ENCODE results near the gene SOBP. TPM values are rescaled to one million over a fixed set of nuclear protein-coding genes. Genes with fewer than 3 reads are reported as not detected.

Gene SOBP
- total and polyA plus RNA-seq, 2 experiments from 2014 or later, result 1.5 to 3.0 TPM

DNA sequence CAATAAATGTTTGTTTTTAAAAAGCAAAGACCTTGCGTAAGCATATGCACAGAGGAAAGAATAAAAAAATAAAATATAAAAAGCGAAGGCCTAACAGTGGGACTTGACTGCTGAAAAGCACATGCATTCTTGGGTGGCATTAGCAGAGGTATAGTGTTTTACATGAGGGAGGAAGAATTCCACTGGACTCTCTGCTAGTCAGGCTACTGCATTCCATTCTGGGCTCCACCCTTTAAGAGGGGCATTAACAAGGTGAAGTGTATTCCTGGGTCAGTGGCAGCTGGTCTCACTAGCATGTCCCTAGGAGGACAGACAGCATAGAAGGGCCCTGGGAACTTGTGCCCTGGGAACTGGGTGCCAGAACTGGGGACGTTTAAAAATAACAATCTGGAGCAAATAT, 134.1 kb downstream of the SOBP start:
- peak; percentile 64 for DNase-seq (ENCODE audit: low spot score)
- H3K27ac ChIP-seq (ENCODE audit: low read depth), result no peak overlapping the region; the same call in 1 of the 2 replicates
- peaks cover 65% of the 10 kb centered on the region for H3K4me1 Mint-ChIP-seq
- H3K27me3 Mint-ChIP-seq (ENCODE audit: insufficient read depth, low read depth, poor library complexity), result peaks cover 1% of the 10 kb centered on the region
- H3K4me3 Mint-ChIP-seq, result no peak overlapping the region
- no peak overlapping the region for H3K27ac Mint-ChIP-seq
- no peaks in the 10 kb centered on the region for H3K36me3 Mint-ChIP-seq (ENCODE audit: low read depth)
- 0 out of 2 replicates have a peak, but pooled peaks cover 9% of the 10 kb centered on the region for H3K9me2 ChIP-seq (ENCODE audit: insufficient read depth)
- peak; percentile 66 for ATAC-seq
- no peaks in the 10 kb centered on the region for H3K79me2 ChIP-seq (replicated peaks; ENCODE audit: insufficient read depth)
- H3K27me3 ChIP-seq (ENCODE audit: insufficient read depth), result no peaks in the 10 kb centered on the region
- H3K9me3 Mint-ChIP-seq, result no peaks in the 10 kb centered on the region
- no peak for TF ChIP-seq CTCF (conservative IDR thresholded peaks at IDR 0.05; ENCODE audit: low read depth in 2 of 2)
- TF ChIP-seq, protein P1, sequence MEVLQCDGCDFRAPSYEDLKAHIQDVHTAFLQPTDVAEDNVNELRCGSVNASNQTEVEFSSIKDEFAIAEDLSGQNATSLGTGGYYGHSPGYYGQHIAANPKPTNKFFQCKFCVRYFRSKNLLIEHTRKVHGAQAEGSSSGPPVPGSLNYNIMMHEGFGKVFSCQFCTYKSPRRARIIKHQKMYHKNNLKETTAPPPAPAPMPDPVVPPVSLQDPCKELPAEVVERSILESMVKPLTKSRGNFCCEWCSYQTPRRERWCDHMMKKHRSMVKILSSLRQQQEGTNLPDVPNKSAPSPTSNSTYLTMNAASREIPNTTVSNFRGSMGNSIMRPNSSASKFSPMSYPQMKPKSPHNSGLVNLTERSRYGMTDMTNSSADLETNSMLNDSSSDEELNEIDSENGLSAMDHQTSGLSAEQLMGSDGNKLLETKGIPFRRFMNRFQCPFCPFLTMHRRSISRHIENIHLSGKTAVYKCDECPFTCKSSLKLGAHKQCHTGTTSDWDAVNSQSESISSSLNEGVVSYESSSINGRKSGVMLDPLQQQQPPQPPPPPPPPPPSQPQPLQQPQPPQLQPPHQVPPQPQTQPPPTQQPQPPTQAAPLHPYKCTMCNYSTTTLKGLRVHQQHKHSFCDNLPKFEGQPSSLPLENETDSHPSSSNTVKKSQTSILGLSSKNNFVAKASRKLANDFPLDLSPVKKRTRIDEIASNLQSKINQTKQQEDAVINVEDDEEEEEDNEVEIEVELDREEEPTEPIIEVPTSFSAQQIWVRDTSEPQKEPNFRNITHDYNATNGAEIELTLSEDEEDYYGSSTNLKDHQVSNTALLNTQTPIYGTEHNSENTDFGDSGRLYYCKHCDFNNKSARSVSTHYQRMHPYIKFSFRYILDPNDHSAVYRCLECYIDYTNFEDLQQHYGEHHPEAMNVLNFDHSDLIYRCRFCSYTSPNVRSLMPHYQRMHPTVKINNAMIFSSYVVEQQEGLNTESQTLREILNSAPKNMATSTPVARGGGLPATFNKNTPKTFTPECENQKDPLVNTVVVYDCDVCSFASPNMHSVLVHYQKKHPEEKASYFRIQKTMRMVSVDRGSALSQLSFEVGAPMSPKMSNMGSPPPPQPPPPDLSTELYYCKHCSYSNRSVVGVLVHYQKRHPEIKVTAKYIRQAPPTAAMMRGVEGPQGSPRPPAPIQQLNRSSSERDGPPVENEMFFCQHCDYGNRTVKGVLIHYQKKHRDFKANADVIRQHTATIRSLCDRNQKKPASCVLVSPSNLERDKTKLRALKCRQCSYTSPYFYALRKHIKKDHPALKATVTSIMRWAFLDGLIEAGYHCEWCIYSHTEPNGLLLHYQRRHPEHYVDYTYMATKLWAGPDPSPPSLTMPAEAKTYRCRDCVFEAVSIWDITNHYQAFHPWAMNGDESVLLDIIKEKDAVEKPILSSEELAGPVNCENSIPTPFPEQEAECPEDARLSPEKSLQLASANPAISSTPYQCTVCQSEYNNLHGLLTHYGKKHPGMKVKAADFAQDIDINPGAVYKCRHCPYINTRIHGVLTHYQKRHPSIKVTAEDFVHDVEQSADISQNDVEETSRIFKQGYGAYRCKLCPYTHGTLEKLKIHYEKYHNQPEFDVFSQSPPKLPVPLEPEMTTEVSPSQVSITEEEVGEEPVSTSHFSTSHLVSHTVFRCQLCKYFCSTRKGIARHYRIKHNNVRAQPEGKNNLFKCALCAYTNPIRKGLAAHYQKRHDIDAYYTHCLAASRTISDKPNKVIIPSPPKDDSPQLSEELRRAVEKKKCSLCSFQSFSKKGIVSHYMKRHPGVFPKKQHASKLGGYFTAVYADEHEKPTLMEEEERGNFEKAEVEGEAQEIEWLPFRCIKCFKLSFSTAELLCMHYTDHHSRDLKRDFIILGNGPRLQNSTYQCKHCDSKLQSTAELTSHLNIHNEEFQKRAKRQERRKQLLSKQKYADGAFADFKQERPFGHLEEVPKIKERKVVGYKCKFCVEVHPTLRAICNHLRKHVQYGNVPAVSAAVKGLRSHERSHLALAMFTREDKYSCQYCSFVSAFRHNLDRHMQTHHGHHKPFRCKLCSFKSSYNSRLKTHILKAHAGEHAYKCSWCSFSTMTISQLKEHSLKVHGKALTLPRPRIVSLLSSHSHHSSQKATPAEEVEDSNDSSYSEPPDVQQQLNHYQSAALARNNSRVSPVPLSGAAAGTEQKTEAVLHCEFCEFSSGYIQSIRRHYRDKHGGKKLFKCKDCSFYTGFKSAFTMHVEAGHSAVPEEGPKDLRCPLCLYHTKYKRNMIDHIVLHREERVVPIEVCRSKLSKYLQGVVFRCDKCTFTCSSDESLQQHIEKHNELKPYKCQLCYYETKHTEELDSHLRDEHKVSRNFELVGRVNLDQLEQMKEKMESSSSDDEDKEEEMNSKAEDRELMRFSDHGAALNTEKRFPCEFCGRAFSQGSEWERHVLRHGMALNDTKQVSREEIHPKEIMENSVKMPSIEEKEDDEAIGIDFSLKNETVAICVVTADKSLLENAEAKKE (CRISPR knock-in tag; IDR thresholded peaks at IDR 0.05), result no peak
- no peak for TF ChIP-seq EZH2 (IDR thresholded peaks at IDR 0.05; ENCODE audit: low read depth, unreplicated experiment)
- no peak for TF ChIP-seq ZNF331 (CRISPR knock-in tag; IDR thresholded peaks at IDR 0.05; ENCODE audit: low read depth)
- TF ChIP-seq ZNF114 (CRISPR knock-in tag; IDR thresholded peaks at IDR 0.05), result no peak
- no peak for TF ChIP-seq CREB1 (CRISPR knock-in tag; IDR thresholded peaks at IDR 0.05; ENCODE audit: low read depth)
- no peak for TF ChIP-seq NANOG (IDR thresholded peaks at IDR 0.05; ENCODE audit: borderline replicate concordance)
- TF ChIP-seq EZH2phosphoT487 (IDR thresholded peaks at IDR 0.05; ENCODE audit: unreplicated experiment), result no peak
- TF ChIP-seq JUNB (IDR thresholded peaks at IDR 0.05; ENCODE audit: unreplicated experiment), result no peak
- TF ChIP-seq, protein P2, sequence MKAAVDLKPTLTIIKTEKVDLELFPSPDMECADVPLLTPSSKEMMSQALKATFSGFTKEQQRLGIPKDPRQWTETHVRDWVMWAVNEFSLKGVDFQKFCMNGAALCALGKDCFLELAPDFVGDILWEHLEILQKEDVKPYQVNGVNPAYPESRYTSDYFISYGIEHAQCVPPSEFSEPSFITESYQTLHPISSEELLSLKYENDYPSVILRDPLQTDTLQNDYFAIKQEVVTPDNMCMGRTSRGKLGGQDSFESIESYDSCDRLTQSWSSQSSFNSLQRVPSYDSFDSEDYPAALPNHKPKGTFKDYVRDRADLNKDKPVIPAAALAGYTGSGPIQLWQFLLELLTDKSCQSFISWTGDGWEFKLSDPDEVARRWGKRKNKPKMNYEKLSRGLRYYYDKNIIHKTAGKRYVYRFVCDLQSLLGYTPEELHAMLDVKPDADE (IDR thresholded peaks at IDR 0.05), result no peak
- TF ChIP-seq, protein P3, sequence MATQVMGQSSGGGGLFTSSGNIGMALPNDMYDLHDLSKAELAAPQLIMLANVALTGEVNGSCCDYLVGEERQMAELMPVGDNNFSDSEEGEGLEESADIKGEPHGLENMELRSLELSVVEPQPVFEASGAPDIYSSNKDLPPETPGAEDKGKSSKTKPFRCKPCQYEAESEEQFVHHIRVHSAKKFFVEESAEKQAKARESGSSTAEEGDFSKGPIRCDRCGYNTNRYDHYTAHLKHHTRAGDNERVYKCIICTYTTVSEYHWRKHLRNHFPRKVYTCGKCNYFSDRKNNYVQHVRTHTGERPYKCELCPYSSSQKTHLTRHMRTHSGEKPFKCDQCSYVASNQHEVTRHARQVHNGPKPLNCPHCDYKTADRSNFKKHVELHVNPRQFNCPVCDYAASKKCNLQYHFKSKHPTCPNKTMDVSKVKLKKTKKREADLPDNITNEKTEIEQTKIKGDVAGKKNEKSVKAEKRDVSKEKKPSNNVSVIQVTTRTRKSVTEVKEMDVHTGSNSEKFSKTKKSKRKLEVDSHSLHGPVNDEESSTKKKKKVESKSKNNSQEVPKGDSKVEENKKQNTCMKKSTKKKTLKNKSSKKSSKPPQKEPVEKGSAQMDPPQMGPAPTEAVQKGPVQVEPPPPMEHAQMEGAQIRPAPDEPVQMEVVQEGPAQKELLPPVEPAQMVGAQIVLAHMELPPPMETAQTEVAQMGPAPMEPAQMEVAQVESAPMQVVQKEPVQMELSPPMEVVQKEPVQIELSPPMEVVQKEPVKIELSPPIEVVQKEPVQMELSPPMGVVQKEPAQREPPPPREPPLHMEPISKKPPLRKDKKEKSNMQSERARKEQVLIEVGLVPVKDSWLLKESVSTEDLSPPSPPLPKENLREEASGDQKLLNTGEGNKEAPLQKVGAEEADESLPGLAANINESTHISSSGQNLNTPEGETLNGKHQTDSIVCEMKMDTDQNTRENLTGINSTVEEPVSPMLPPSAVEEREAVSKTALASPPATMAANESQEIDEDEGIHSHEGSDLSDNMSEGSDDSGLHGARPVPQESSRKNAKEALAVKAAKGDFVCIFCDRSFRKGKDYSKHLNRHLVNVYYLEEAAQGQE (IDR thresholded peaks at IDR 0.05; ENCODE audit: unreplicated experiment), result no peak
- TF ChIP-seq STAT1 (IDR thresholded peaks at IDR 0.05; ENCODE audit: unreplicated experiment), result no peak
- TF ChIP-seq POLR2AphosphoS5 (IDR thresholded peaks at IDR 0.05; ENCODE audit: low read depth), result no peak
- H3F3A ChIP-seq (replicated peaks; ENCODE audit: low read depth), result no peaks in the 10 kb centered on the region
- peaks cover 49% of the 10 kb centered on the region for H3K4me1 ChIP-seq (ENCODE audit: insufficient read depth)
- no peaks in the 10 kb centered on the region for H3K36me3 ChIP-seq (ENCODE audit: insufficient read depth)
- H3K4me3 ChIP-seq, result no peak overlapping the region
- H3K4me2 ChIP-seq, result no peak overlapping the region
- no peaks in the 10 kb centered on the region for H4K20me1 ChIP-seq (replicated peaks; ENCODE audit: insufficient read depth)
- H2AFZ ChIP-seq, result no peak overlapping the region
